IMR-90 (cell line): ENCODE data around the gene CFAP92. TPM values are rescaled to one million over a fixed set of nuclear protein-coding genes. Genes with fewer than 3 reads are reported as not detected.

Source experiments
- ATAC-seq: fragments of 200-7000 bp; cut with Tn5 transposase; 2 replicates; pipeline ENCODE4 v1.9.1; 2020; ENCODE audit warnings: low read depth, mild to moderate bottlenecking, moderate library complexity
- BruUV-seq: library from RNA; stranded (reverse); fragments of 400-500 nt; replicated peaks from 2 replicates; lab custom pipeline; 2021; lab: Mats Ljungman, UMichigan
- CTCF ChIA-PET: fragments of 300-600 bp; formaldehyde crosslinking; extraction: SDS; loops from one replicate; lab custom pipeline; 2021; ENCODE audit warnings: antibody characterized with exemption; lab: Yijun Ruan, JAX
- POLR2A ChIA-PET: fragments of 300-600 bp; sonication (Branson Sonifier 250); formaldehyde crosslinking; loops from one replicate; lab custom pipeline; 2022; ENCODE audit warnings: antibody characterized with exemption; ENCODE audit not compliant: unreplicated experiment; lab: Charles Lee
- DNase-seq: peaks from one replicate; pipeline ENCODE4 v3.0.0; 2013
- H2AFZ ChIP-seq: replicated peaks from 2 replicates; pipeline ENCODE3; 2013; ENCODE audit warnings: low read length, mild to moderate bottlenecking; ENCODE audit not compliant: poor library complexity
- H2AK5ac ChIP-seq: 2 replicates; pipeline ENCODE4 v1.6.1; 2013; ENCODE audit warnings: low read depth, low read length, inconsistent platforms
- H2AK9ac ChIP-seq: replicated peaks from 2 replicates; pipeline ENCODE3; 2013; ENCODE audit warnings: mild to moderate bottlenecking, low read depth, low read length, moderate library complexity; ENCODE audit not compliant: poor library complexity
- H2BK120ac ChIP-seq: 2 replicates; pipeline ENCODE4 v1.6.1; 2013; ENCODE audit warnings: low read depth, low read length, inconsistent platforms
- H2BK15ac ChIP-seq: 3 replicates; pipeline ENCODE4 v1.6.1; 2013; ENCODE audit warnings: low read depth, low read length, inconsistent platforms
- H2BK20ac ChIP-seq: 2 replicates; pipeline ENCODE4 v1.6.1; 2013; ENCODE audit warnings: low read depth, mild to moderate bottlenecking, inconsistent platforms, low read length, moderate library complexity
- H2BK5ac ChIP-seq: 2 replicates; pipeline ENCODE4 v1.6.1; 2013; ENCODE audit warnings: mild to moderate bottlenecking, low read depth, low read length, inconsistent platforms; ENCODE audit not compliant: poor library complexity, severe bottlenecking
- H3K14ac ChIP-seq: replicated peaks from 2 replicates; pipeline ENCODE4 v1.6.1; 2013; ENCODE audit warnings: low read depth, low read length, inconsistent platforms
- H3K18ac ChIP-seq: 2 replicates; pipeline ENCODE4 v1.6.1; 2013; ENCODE audit warnings: low read depth, low read length, control low read depth
- H3K23ac ChIP-seq: 2 replicates; pipeline ENCODE4 v1.6.1; 2013; ENCODE audit warnings: low read depth, low read length, inconsistent platforms
- H3K27ac ChIP-seq: 2 replicates; pipeline ENCODE4 v1.5.1; 2013; ENCODE audit warnings: mild to moderate bottlenecking, control low read depth, low read length; ENCODE audit not compliant: insufficient read depth
- H3K27me3 ChIP-seq: 2 replicates; pipeline ENCODE4 v1.6.1; 2013; ENCODE audit warnings: low read length; ENCODE audit not compliant: control insufficient read depth, insufficient read depth
- H3K36me3 ChIP-seq: 2 replicates; pipeline ENCODE4 v1.6.1; 2013; ENCODE audit warnings: low read length, mixed read lengths; ENCODE audit not compliant: control insufficient read depth, insufficient read depth
- H3K4ac ChIP-seq: 2 replicates; pipeline ENCODE4 v1.6.1; 2013; ENCODE audit warnings: low read depth, low read length, inconsistent platforms
- H3K4me1 ChIP-seq: 2 replicates; pipeline ENCODE4 v1.6.1; 2013; ENCODE audit warnings: low read length, mixed read lengths; ENCODE audit not compliant: control insufficient read depth, insufficient read depth
- H3K4me2 ChIP-seq: 2 replicates; pipeline ENCODE4 v1.6.1; 2013; ENCODE audit warnings: low read depth, mild to moderate bottlenecking, control low read depth, low read length, moderate library complexity
- H3K4me3 ChIP-seq: 2 replicates; pipeline ENCODE4 v1.5.1; 2013; ENCODE audit warnings: low read depth, mild to moderate bottlenecking, control low read depth, low read length, moderate library complexity; ENCODE audit not compliant: insufficient read depth
- H3K56ac ChIP-seq: 2 replicates; pipeline ENCODE4 v1.6.1; 2013; ENCODE audit warnings: low read length, inconsistent platforms; ENCODE audit not compliant: insufficient read depth; ENCODE audit errors: extremely low read depth
- H3K79me1 ChIP-seq, 2 experiments: 2 replicates each; pipeline ENCODE4 v1.6.1; 2013; ENCODE audit warnings: low read length in 2 of 2, inconsistent platforms in 1 of 2, low read depth in 1 of 2
- H3K9ac ChIP-seq: 2 replicates; pipeline ENCODE4 v1.6.1; 2013; ENCODE audit warnings: low read depth, low read length, control low read depth
- H3K9me1 ChIP-seq: 2 replicates; pipeline ENCODE4 v1.6.1; 2013; ENCODE audit warnings: low read length, inconsistent platforms; ENCODE audit not compliant: insufficient read depth
- H3K9me3 ChIP-seq: 2 replicates; pipeline ENCODE4 v1.6.1; 2013; ENCODE audit warnings: low read length; ENCODE audit not compliant: control insufficient read depth, insufficient read depth
- H4K20me1 ChIP-seq: 2 replicates; pipeline ENCODE4 v1.6.1; 2013; ENCODE audit warnings: low read length, inconsistent platforms; ENCODE audit not compliant: insufficient read depth
- H4K5ac ChIP-seq: 2 replicates; pipeline ENCODE4 v1.6.1; 2013; ENCODE audit warnings: mild to moderate bottlenecking, low read depth, low read length, control low read depth
- H4K8ac ChIP-seq, 2 experiments: 2 replicates each; pipeline ENCODE4 v1.6.1; 2013; ENCODE audit warnings: low read depth in 2 of 2, low read length in 2 of 2, control low read depth in 1 of 2, inconsistent platforms in 1 of 2
- H4K91ac ChIP-seq: 2 replicates; pipeline ENCODE4 v1.6.1; 2013; ENCODE audit warnings: low read depth, low read length, inconsistent platforms; ENCODE audit not compliant: insufficient read depth
- CEBPB ChIP-seq: IDR thresholded peaks from 2 replicates; pipeline ENCODE4 v1.6.1; 2012; ENCODE audit warnings: low read depth, low read length, improper control_type of control experiment
- CHD1 ChIP-seq: IDR thresholded peaks from 2 replicates; pipeline ENCODE4 v1.6.1; 2012; ENCODE audit warnings: low read depth, low read length, improper control_type of control experiment
- CTCF ChIP-seq: conservative IDR thresholded peaks from 2 replicates; pipeline ENCODE4 v1.5.1; 2012; ENCODE audit warnings: mild to moderate bottlenecking, low read depth, low read length, improper control_type of control experiment
- ELK1 ChIP-seq: fragments of 150-350 bp; IDR thresholded peaks from 2 replicates; pipeline ENCODE4 v1.6.1; 2016; ENCODE audit warnings: low read depth, mild to moderate bottlenecking, low read length, moderate library complexity, borderline replicate concordance
- FOS ChIP-seq: fragments of 150-350 bp; IDR thresholded peaks from 2 replicates; pipeline ENCODE4 v1.6.1; 2016; ENCODE audit warnings: low read depth, low read length
- MAZ ChIP-seq: IDR thresholded peaks from 2 replicates; pipeline ENCODE4 v1.6.1; 2012; ENCODE audit warnings: low read depth, mild to moderate bottlenecking, low read length, improper control_type of control experiment, moderate library complexity, borderline replicate concordance
- NFE2L2 ChIP-seq: fragments of 150-350 bp; IDR thresholded peaks from 2 replicates; pipeline ENCODE4 v1.6.1; 2016; ENCODE audit warnings: low read depth, mild to moderate bottlenecking, low read length
- RCOR1 ChIP-seq: IDR thresholded peaks from 2 replicates; pipeline ENCODE4 v1.6.1; 2012; ENCODE audit warnings: mild to moderate bottlenecking, low read length, improper control_type of control experiment; ENCODE audit not compliant: insufficient replicate concordance
- RFX5 ChIP-seq: IDR thresholded peaks from 2 replicates; pipeline ENCODE4 v1.8.0; 2012; ENCODE audit warnings: low read depth, mild to moderate bottlenecking, low read length, moderate library complexity
- SMC3 ChIP-seq: fragments of 150-350 bp; IDR thresholded peaks from 2 replicates; pipeline ENCODE4 v1.6.1; 2016; ENCODE audit warnings: low read depth, mild to moderate bottlenecking, antibody characterized with exemption, low read length, moderate library complexity
- USF2 ChIP-seq: fragments of 150-350 bp; IDR thresholded peaks from 2 replicates; pipeline ENCODE4 v1.6.1; 2017; ENCODE audit warnings: mild to moderate bottlenecking, antibody characterized with exemption, low read length, low read depth
- WGBS, 2 experiments: methylation state at CpG; one replicate each; pipeline versions ENCODE4 v1.1.5 to v1.1.7; 2013; ENCODE audit warnings: missing lambda C conversion rate in 2 of 2; ENCODE audit not compliant: insufficient read length in 1 of 2; ENCODE audit errors: extremely low coverage in 2 of 2; 5-methylcytosine and 5-hydroxymethylcytosine counted together
- dilution Hi-C: fragments of 300-500 bp; cut with HindIII; formaldehyde crosslinking; loops from one replicate; pipeline ENCODE4 v1.14.3; 2018; ENCODE audit warnings: low sequenced_read_pairs; ENCODE audit not compliant: unreplicated experiment
- in situ Hi-C: fragments of 300-500 bp; cut with MboI; formaldehyde crosslinking; loops from 3 replicates; pipeline ENCODE4 v1.14.3; 2019; ENCODE audit warnings: low sequenced_read_pairs, inconsistent platforms, mixed read lengths
- intact Hi-C: fragments of 100-400 bp; cut with micrococcal nuclease; formaldehyde crosslinking; loops from 2 replicates; pipeline ENCODE4 v1.10.0; 2022
- polyA plus RNA-seq, 3 experiments: library from polyadenylated mRNA; depleted of rRNA; stranded (reverse); fragments of >200 nt; gene quantifications; 2 replicates each; pipeline ENCODE4 v1.2.3, GENCODE V29; 2012; ENCODE audit warnings: low replicate concordance in 1 of 3
- total RNA-seq: library from RNA; depleted of rRNA; stranded (reverse); fragments of >200 nt; gene quantifications from 2 replicates; pipeline ENCODE4 v1.2.3, GENCODE V29; 2012

CFAP92 gene
- total and polyA plus RNA-seq, 2 of the 4 experiments (the other 2 are of a cell fraction), result not detected

GRCh38 chr3:128942161-128942952, 51.5 kb downstream of the CFAP92 start (continued):
- TF ChIP-seq NFE2L2, result no peak

- in situ Hi-C loops, result no loop called here
- Histone ChIP-seq H3K79me1 (no peaks in the 10 kb centered on the region), H3K9me1 (no peaks in the 10 kb centered on the region), H3K4ac (no peak overlapping the region), H3K23ac (no peak overlapping the region), H3K4me3 (no peak overlapping the region), H2BK20ac (no peak overlapping the region), H2AFZ (no peak overlapping the region), H3K18ac (no peak overlapping the region), H4K20me1 (no peaks in the 10 kb centered on the region; the same call in 1 of the 2 replicates), H4K8ac (no peak overlapping the region), H3K9me3 (no peaks in the 10 kb centered on the region), H3K4me1 (no peaks in the 10 kb centered on the region), H4K91ac (no peak overlapping the region), H4K5ac (no peak overlapping the region), H2AK9ac (no peak overlapping the region), H2AK5ac (no peak overlapping the region), H3K36me3 (no peaks in the 10 kb centered on the region), H2BK5ac (no peak overlapping the region), H2BK120ac (no peak overlapping the region), H3K14ac (no peak overlapping the region), H2BK15ac (no peak overlapping the region), H3K27ac (no peak overlapping the region), H3K4me2 (no peak overlapping the region), H3K56ac (no peak overlapping the region), H3K27me3 (peaks cover 36% of the 10 kb centered on the region), H3K9ac (no peak overlapping the region)
- ATAC-seq (no peak), DNase-seq (no peak)
- ChIA-PET POLR2A (no interaction called here), CTCF (no interaction called here)
- no peak for TF ChIP-seq RFX5
- no peak for TF ChIP-seq SMC3
- TF ChIP-seq FOS, result no peak
- no peak for TF ChIP-seq CEBPB
- no peak for TF ChIP-seq CHD1
- no peak for TF ChIP-seq NFE2L2
- no peak for TF ChIP-seq MAZ
- no peak for TF ChIP-seq CTCF
- TF ChIP-seq USF2, result no peak
- TF ChIP-seq ELK1, result no peak
- TF ChIP-seq RCOR1, result no peak
- intact Hi-C loops, result no loop called here
- BruUV-seq, result no TSS peak
- no CpG with 5 or more reads among the region's 1 CpG for WGBS, 2 experiments
- dilution Hi-C loops, result no loop called here
Observed at GRCh38 chr3:128940252-128940651, 53.6 kb downstream of the CFAP92 start.
